DOHH2 (cell line): ENCODE data around the gene ARHGAP6.
"Not testable (repeated sequence)": the region's sequence is repeated elsewhere in the genome, so short reads cannot be mapped to it uniquely, and the experiment has no call there.

Source experiments
- H3F3A ChIP-seq: fragments of 200-600 bp; sonication (generic), shearing (Covaris generic); 2 replicates; pipeline ENCODE4 v1.6.0; 2016; ENCODE audit warnings: antibody characterized with exemption, mild to moderate bottlenecking; ENCODE audit not compliant: control insufficient read depth, insufficient read depth
- H3K27ac ChIP-seq: fragments of 200-600 bp; sonication (generic); 2 replicates; pipeline ENCODE4 v1.5.1; 2014; ENCODE audit warnings: low read depth, mild to moderate bottlenecking, low read length, moderate library complexity
- H3K27me3 ChIP-seq: fragments of 200-600 bp; sonication (generic); 2 replicates; pipeline ENCODE4 v1.6.1; 2014; ENCODE audit warnings: mild to moderate bottlenecking, low read length, mixed read lengths; ENCODE audit not compliant: control insufficient read depth
- H3K36me3 ChIP-seq: fragments of 200-600 bp; sonication (generic); 2 replicates; pipeline ENCODE4 v1.6.1; 2014; ENCODE audit warnings: mild to moderate bottlenecking, low read length, moderate library complexity, mixed read lengths; ENCODE audit not compliant: control insufficient read depth
- H3K4me1 ChIP-seq: fragments of 200-600 bp; sonication (generic); 2 replicates; pipeline ENCODE4 v1.6.1; 2014; ENCODE audit warnings: mild to moderate bottlenecking, low read length, mixed read lengths; ENCODE audit not compliant: control insufficient read depth
- H3K4me2 ChIP-seq: fragments of 200-600 bp; sonication (generic); 2 replicates; pipeline ENCODE4 v1.6.0; 2014; ENCODE audit warnings: mild to moderate bottlenecking, low read length, moderate library complexity
- H3K4me3 ChIP-seq: fragments of 200-600 bp; sonication (generic); 2 replicates; pipeline ENCODE4 v1.5.1; 2014; ENCODE audit warnings: mild to moderate bottlenecking, low read length, mixed read lengths
- H3K79me2 ChIP-seq: fragments of 200-600 bp; sonication (generic); 2 replicates; pipeline ENCODE4 v1.6.1; 2014; ENCODE audit warnings: mild to moderate bottlenecking, low read length, mixed read lengths; ENCODE audit not compliant: control insufficient read depth
- H3K9me2 ChIP-seq: fragments of 200-600 bp; sonication (generic); replicated peaks from 2 replicates; pipeline ENCODE4 v1.6.1; 2014; ENCODE audit warnings: mild to moderate bottlenecking, low read length, mixed read lengths; ENCODE audit not compliant: control insufficient read depth
- H3K9me3 ChIP-seq: fragments of 200-600 bp; sonication (generic); 2 replicates; pipeline ENCODE4 v1.6.1; 2014; ENCODE audit warnings: antibody characterized with exemption, low read length, mixed read lengths; ENCODE audit not compliant: control insufficient read depth, insufficient read depth
- H4K20me1 ChIP-seq: fragments of 200-600 bp; sonication (generic); 2 replicates; pipeline ENCODE4 v1.6.0; 2014; ENCODE audit warnings: low read depth, mild to moderate bottlenecking, antibody characterized with exemption, low read length, moderate library complexity; ENCODE audit not compliant: control insufficient read depth, insufficient read depth
- CTCF ChIP-seq: fragments of 200-600 bp; sonication (generic); IDR thresholded peaks from one replicate; pipeline ENCODE4 v1.5.1; 2014; ENCODE audit warnings: antibody characterized with exemption, mild to moderate bottlenecking, low read depth, low read length; ENCODE audit not compliant: poor library complexity, severe bottlenecking
- EZH2phosphoT487 ChIP-seq: fragments of 200-600 bp; sonication (generic); IDR thresholded peaks from 2 replicates; pipeline ENCODE4 v1.6.1; 2017; ENCODE audit warnings: borderline replicate concordance, mild to moderate bottlenecking, antibody characterized with exemption, low read length, moderate library complexity, mixed read lengths

ARHGAP6 gene

GRCh38 chrX:11619441-11619840 is 46.3 kb downstream of the ARHGAP6 start:
- no peaks in the 10 kb centered on the region for H3K9me3 ChIP-seq
- TF ChIP-seq EZH2phosphoT487 (no peak), CTCF (no peak)

GRCh38 chrX:11614253-11614652 is 51.5 kb downstream of the ARHGAP6 start:
- H4K20me1 ChIP-seq, H3K27ac ChIP-seq, H3K4me2 ChIP-seq, H3K4me3 ChIP-seq, H3K36me3 ChIP-seq, H3K9me2 ChIP-seq, H3F3A ChIP-seq, H3K9me3 ChIP-seq, H3K4me1 ChIP-seq, H3K79me2 ChIP-seq, H3K27me3 ChIP-seq: not testable (repeated sequence)

More at GRCh38 chrX:11619441-11619840, 46.3 kb downstream of the ARHGAP6 start:
- H4K20me1 ChIP-seq, result no peaks in the 10 kb centered on the region
- H3K4me2 ChIP-seq, result no peak overlapping the region
- no peaks in the 10 kb centered on the region for H3K4me1 ChIP-seq
- no peaks in the 10 kb centered on the region for H3K36me3 ChIP-seq
- H3K27me3 ChIP-seq, result no peaks in the 10 kb centered on the region
- no peaks in the 10 kb centered on the region for H3F3A ChIP-seq
- no peak overlapping the region for H3K27ac ChIP-seq
- no peaks in the 10 kb centered on the region for H3K79me2 ChIP-seq
- H3K4me3 ChIP-seq, result no peak overlapping the region
- H3K9me2 ChIP-seq, result no peaks in the 10 kb centered on the region

GRCh38 chrX:11611965-11612364 is 53.8 kb downstream of the ARHGAP6 start:
- Histone ChIP-seq H3K4me3 (no peak overlapping the region), H3F3A (no peaks in the 10 kb centered on the region), H3K9me2 (no peaks in the 10 kb centered on the region), H3K4me1 (peaks cover 9% of the 10 kb centered on the region), H4K20me1 (no peaks in the 10 kb centered on the region), H3K79me2 (no peaks in the 10 kb centered on the region), H3K9me3 (no peaks in the 10 kb centered on the region), H3K27ac (no peak overlapping the region), H3K36me3 (no peaks in the 10 kb centered on the region), H3K4me2 (no peak overlapping the region), H3K27me3 (no peaks in the 10 kb centered on the region)
- TF ChIP-seq CTCF, result no peak
- TF ChIP-seq EZH2phosphoT487, result no peak

GRCh38 chrX:11611161-11611560 is 54.6 kb downstream of the ARHGAP6 start:
- H4K20me1 ChIP-seq, result no peaks in the 10 kb centered on the region
- H3K36me3 ChIP-seq, result no peaks in the 10 kb centered on the region
- H3K27ac ChIP-seq, result no peak overlapping the region
- TF ChIP-seq EZH2phosphoT487 (no peak), CTCF (no peak)
- no peaks in the 10 kb centered on the region for H3K27me3 ChIP-seq
- peaks cover 9% of the 10 kb centered on the region for H3K4me1 ChIP-seq
- H3K79me2 ChIP-seq, result no peaks in the 10 kb centered on the region
- no peaks in the 10 kb centered on the region for H3K9me3 ChIP-seq
- H3K9me2 ChIP-seq, result no peaks in the 10 kb centered on the region
- H3K4me3 ChIP-seq, result no peak overlapping the region
- no peaks in the 10 kb centered on the region for H3F3A ChIP-seq
- H3K4me2 ChIP-seq, result no peak overlapping the region
